ENCODE measurements around the gene NECTIN2. TPM values are rescaled to one million over a fixed set of nuclear protein-coding genes. Genes with fewer than 3 reads are reported as not detected.
A peak's percentile ranks its signal among the peaks of the same experiment; 100 is the strongest.

The NECTIN2 gene
- total RNA-seq, 2 experiments from 2014 or later, result 0.36 to 0.65 TPM

DNA sequence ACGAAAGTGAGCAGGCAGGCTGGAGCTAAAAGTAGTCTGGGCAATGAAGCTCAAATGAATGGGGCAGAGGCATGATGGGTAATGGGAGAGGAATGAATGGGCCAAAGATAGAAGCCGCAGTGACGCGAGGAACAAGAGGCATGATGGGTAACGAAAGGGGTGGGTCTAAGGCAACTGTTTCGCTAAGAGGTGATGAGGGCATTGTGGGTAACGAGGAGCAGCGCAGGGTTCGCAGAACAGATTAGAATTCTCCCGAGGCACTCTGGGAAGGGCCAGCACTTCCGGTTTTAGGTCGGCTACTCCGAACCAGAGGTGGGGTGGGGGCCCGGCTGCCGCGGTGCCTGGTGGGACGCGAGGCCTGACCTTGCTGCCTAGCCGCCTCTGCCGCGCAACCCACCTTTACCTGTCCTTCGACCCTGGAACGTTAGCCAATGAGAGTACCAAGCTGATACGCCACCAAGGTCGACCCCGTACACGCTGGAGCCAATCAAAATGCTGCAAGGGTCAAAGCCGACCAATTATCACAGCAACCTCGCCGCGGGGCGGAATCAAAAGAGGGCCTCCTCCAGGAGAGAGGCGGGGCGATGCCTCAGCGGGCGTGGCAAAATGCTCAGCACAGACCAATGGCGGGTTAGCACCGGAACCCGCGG lies 44.4 kb downstream of the NECTIN2 start:
- peak; percentile 81 for ATAC-seq
- TF ChIP-seq CTCF (IDR thresholded peaks at IDR 0.05), result no peak

DNA sequence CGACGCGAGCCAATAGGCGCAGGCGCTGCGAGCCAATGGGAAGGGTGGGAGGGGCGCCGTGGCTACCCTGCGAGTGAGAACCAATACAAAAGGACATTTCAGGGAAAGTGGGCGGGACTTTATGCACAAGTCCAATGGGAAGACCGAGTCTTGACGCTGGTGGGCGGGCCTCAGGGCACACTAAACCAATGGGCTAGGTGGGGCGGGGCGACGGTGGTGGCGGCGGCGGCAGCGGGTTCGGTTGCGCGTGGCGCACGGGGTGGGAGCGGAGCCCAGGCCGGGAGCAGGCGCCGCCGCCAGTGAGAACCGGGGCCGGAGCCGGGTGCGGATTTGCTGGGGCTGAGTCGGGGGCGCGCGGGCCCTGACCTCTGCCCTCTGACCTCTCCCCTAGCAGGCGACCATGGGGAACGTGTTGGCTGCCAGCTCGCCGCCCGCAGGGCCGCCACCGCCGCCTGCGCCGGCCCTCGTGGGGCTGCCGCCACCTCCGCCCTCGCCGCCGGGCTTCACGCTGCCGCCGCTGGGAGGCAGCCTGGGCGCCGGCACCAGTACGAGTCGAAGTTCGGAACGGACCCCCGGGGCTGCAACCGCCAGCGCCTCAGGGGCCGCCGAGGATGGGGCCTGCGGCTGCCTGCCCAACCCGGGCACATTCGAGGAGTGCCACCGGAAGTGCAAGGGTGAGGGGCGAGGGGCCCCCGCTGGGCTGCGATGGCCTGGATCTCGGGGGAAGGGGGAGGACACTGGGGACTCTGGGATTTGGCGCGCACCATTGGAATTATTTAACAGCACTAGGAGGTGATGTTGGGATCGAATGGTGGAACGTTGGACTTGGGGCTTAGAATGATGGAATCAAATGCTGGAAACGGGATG lies 45.2 kb downstream of the NECTIN2 start, which contains the start of gene TOMM40:
TSS of gene TOMM40 (plus strand) at position 239 of the 867 bp plus-strand sequence. CDS start at position 401, 162 bp downstream.
- Mint-ChIP-seq H3K4me1 (ENCODE audit: low read depth) (peaks cover 31% of the 10 kb centered on the region), H3K36me3 (ENCODE audit: low read depth) (peaks cover 41% of the 10 kb centered on the region), H3K27me3 (no peaks in the 10 kb centered on the region), H3K4me3 (peak within 1 kb of the TSS; percentile 78), H3K27ac (peak within 1 kb of the TSS; percentile 95), H3K9me3 (no peaks in the 10 kb centered on the region)
- TF ChIP-seq CTCF (IDR thresholded peaks at IDR 0.05), result no peak
- DNase-seq, result peak; percentile 33
- ATAC-seq, result no peak
- ChIA-PET POLR2A (interaction anchor here (0.9 to 3.6 kb wide), 4 partner anchors 9 to 64 kb away, joined by 3 to 27 read pairs (median 8); partner anchors contain the start of genes APOE and CLPTM1), CTCF (interaction anchor here (1.0 to 1.4 kb wide), 3 partner anchors 13 to 63 kb away, joined by 3 to 4 read pairs (median 4); no protein-coding TSS in a partner anchor)
- intact Hi-C loops (cut with micrococcal nuclease), result no loop called here

More for the DNA sequence above, 44.4 kb downstream of the NECTIN2 start:
- intact Hi-C loops (cut with micrococcal nuclease), result no loop called here
- Mint-ChIP-seq H3K27me3 (no peaks in the 10 kb centered on the region), H3K36me3 (ENCODE audit: low read depth) (peaks cover 35% of the 10 kb centered on the region), H3K4me3 (peak overlapping the region; percentile 78), H3K27ac (peak overlapping the region; percentile 95), H3K4me1 (ENCODE audit: low read depth) (peaks cover 31% of the 10 kb centered on the region), H3K9me3 (no peaks in the 10 kb centered on the region)
- CTCF ChIA-PET, result interaction anchor here (0.7 to 1.4 kb wide), 6 partner anchors 13 to 166 kb away, joined by 3 to 4 read pairs (median 3); no protein-coding TSS in a partner anchor
- DNase-seq, result peak; percentile 100
- POLR2A ChIA-PET, result interaction anchor here (1.0 to 3.6 kb wide), 3 partner anchors 10 to 14 kb away, joined by 3 to 27 read pairs (median 9); partner anchors contain the start of gene APOE

- no peak for TF ChIP-seq CTCF (IDR thresholded peaks at IDR 0.05)
- intact Hi-C loops (cut with micrococcal nuclease), result no loop called here
- ChIA-PET POLR2A (interaction anchor here (0.5 to 3.6 kb wide), 6 partner anchors 8 to 147 kb away, joined by 3 to 27 read pairs (median 4); partner anchors contain the start of genes APOE and CLPTM1), CTCF (interaction anchor here (0.8 to 1.0 kb wide), 3 partner anchors 9 to 61 kb away, joined by 4 read pairs; no protein-coding TSS in a partner anchor)
- Mint-ChIP-seq H3K27me3 (no peaks in the 10 kb centered on the region), H3K27ac (peak overlapping the region; percentile 93), H3K36me3 (ENCODE audit: low read depth) (peaks cover 43% of the 10 kb centered on the region), H3K4me1 (ENCODE audit: low read depth) (peaks cover 31% of the 10 kb centered on the region), H3K9me3 (no peaks in the 10 kb centered on the region), H3K4me3 (peak overlapping the region; percentile 78)
- DNase-seq (no peak), ATAC-seq (no peak)
Observed at GRCh38 chr19:44892932-44893331, 46.8 kb downstream of the NECTIN2 start.

- peak overlapping the region; percentile 78 for H3K4me3 Mint-ChIP-seq
- no peak for DNase-seq
- H3K4me1 Mint-ChIP-seq (ENCODE audit: low read depth), result peaks cover 31% of the 10 kb centered on the region
- CTCF ChIA-PET, result no interaction called here
- H3K27ac Mint-ChIP-seq, result peak overlapping the region; percentile 42
- POLR2A ChIA-PET, result interaction anchor here (1.4 to 3.6 kb wide), 3 partner anchors 8 to 11 kb away, joined by 6 to 27 read pairs (median 14); partner anchors contain the start of gene APOE
- intact Hi-C loops (cut with micrococcal nuclease), result no loop called here
- H3K36me3 Mint-ChIP-seq (ENCODE audit: low read depth), result peaks cover 46% of the 10 kb centered on the region
- H3K9me3 Mint-ChIP-seq, result no peaks in the 10 kb centered on the region
- H3K27me3 Mint-ChIP-seq, result no peaks in the 10 kb centered on the region
- TF ChIP-seq CTCF (IDR thresholded peaks at IDR 0.05), result no peak
- no peak for ATAC-seq
Observed at GRCh38 chr19:44893332-44894051, 47.4 kb downstream of the NECTIN2 start.
